Stimulated activated CD8-positive, alpha-beta memory T cell treated with anti-CD3 and anti-CD28 coated beads, Interleukin-12 subunit alpha, Interleukin-12 subunit beta, amount 100 ng/mL, for 1 hour (primary cell): Measurements from ENCODE around the gene CPNE6.
"Not testable (repeated sequence)": the region's sequence is repeated elsewhere in the genome, so short reads cannot be mapped to it uniquely, and the experiment has no call there.

Source experiments
- DNase-seq: peaks from one replicate; pipeline ENCODE4 v3.0.0-alpha.2; 2020; ENCODE audit warnings: low read depth

Gene CPNE6

DNA sequence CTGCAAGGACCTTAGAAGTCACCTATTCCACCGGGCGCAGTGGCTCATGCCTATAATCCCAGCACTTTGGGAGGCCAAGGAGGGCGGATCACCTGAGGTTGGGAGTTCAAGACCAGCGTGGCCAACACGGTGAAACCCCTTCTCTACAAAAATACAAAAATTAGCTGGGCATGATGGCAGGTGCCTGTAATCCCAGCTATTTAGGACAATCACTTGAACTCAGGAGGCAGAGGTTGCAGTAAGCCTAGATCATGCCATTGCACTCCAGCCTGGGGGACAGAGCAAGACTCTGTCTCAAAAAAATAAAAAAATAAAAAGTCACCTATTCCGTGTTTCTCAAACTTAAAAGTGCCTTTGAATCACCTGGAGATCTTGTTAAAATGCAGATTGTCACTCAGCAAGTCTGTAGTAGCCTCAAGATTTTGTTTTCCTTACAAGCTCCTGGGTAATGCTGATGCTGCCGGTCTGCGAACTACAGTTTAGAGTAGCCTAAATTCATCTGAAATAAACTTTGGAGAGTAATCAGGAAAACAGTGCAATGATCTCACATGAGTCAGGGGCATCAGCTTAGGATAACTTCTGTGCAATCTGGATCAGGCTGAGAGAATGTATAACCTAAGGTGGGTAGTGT lies 34.4 kb downstream of the CPNE6 start:
- not testable (repeated sequence) for DNase-seq

DNA sequence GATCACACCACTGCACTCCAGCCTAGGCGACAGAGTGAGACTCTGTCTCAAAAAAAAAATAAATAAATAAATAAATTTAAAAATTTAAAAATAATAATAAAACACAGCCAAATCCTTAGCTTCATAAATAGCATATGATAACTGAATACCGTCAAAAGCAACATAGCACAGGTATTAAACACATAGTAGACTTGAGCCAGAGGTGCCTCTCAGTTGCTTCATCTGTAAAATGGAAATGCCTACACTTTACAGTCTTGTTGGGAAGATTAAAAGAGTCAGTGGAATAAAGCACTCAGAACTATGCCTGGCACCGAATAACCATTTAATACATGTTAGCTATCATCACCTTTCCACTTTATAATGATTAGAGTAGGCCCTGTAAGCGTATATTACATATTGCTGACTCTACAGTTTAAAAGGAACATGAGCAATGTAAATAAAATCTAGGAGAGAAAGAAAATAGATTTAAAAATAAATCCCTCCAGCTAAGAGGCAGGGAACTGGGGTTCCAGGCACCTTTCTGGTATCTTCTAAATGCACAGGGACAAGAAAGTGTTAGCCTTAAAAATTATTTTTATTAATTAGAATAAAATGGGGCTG lies 35.4 kb downstream of the CPNE6 start:
- no peak for DNase-seq

DNA sequence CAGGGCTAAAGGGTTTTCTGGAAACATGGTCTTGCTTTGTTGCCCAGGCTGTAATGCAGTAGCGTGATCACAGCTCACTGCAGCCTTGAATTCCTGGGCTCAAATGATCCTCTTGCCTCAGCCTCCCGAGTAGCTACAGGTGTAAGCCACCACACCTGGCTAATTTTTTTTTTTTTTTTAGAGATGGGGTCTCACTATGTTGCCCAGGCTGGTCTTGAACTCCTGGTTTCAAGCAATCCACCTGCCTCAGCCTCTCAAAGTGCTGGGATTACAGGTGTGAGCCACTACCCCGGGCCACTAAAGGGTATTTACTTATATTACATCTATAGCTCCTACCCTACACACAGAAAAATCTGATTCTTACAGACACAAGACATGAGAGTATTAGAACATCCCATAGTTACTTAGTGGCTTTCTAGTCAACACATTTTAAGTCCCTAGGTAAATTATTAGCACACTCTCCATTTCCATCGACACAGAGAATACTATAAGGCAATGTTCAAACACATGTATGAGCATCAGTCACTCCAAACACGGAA lies 37.0 kb downstream of the CPNE6 start:
- no peak for DNase-seq

DNA sequence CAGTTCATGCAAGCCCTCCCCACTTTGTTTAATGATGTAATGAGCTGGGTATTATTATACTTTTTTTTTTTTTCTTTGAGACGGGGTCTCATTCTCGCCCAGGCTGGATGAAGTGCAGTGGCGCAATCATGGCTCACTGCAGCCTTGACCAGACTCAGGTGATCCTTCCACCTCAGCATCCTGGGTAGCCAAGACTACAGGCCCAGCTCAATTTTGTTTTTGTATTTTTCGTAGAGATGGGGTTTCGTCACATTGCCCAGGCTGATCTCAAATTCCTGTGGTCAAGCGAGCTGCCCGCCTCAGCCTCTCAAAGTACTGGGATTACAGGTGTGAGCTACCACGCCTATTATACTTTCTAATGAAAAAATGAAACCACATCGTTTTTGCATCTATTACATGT lies 38.7 kb downstream of the CPNE6 start:
- no peak for DNase-seq

DNA sequence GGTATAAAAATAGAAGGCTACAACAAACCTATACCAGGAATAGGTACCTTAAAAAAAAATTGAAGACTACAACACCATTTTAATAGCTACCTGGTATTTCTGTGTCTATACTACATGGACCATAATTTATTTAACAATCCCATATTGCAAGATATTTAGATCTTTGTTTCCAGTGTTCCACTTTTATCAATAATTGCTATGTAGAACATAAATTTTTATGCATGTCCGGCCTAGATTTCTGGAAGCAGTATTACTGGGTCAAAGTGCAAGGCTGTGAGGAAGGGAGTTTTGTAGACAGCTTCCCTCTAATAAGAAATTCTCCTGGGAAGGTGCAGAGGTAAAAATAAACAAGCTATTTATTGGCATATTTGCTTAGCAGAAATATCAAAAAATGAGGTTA lies 39.2 kb downstream of the CPNE6 start:
- no peak for DNase-seq

DNA sequence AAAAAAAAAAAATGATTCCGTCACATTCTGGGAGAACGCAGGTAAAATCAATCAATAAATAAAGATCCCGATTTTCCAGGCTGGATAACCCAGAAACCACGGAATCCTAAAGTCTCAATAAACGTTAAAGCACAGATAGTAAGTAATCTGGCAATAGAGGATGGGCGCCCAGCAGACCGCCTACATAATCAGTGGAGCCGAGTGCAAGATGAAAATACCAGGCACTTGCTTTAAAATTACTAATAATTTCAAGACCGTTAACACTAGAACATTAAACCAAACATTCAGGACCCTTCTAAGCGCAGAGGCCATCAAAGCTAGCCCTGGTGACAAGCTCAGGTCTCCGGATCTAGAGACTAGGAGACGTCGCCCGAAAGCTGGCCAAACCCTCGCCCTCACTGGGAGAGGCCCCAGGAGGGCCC lies 42.0 kb downstream of the CPNE6 start:
- no peak for DNase-seq

DNA sequence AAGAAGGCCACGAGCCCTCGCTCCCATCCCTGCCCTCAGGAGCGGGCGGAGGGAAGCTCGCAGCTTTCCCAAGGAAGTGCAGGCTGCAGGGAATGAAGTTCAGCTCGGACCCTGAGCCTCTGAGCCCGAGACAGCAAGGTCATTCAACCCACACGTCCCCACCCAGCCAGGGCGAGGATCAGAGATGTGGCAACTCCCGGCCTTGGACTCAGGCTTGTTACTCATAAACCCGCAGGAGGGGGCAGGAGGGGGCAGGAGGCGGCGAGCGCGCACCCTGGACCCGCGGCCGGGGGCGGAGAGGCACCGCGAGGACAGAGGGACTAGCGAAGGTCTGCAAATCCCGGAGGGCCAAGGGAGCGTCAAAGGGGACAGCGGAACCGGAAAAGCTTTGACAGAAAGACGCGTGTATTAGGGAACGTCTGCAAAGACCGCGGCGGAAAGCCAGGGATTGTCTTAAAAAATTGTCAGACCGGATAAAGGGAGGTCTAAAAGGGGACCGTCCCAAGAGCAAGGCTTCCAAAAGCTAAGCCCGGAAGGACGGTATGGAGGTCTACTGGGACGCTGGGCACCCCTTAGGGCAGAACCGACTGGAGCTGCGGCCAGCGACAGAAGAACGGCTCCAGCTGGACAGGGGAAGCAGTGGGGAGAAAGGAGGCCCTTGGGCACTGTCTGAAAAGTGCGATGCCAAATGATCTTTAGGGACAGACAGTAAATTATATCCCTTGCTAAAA lies 42.6 kb downstream of the CPNE6 start:
- peak; percentile 55 for DNase-seq

DNA sequence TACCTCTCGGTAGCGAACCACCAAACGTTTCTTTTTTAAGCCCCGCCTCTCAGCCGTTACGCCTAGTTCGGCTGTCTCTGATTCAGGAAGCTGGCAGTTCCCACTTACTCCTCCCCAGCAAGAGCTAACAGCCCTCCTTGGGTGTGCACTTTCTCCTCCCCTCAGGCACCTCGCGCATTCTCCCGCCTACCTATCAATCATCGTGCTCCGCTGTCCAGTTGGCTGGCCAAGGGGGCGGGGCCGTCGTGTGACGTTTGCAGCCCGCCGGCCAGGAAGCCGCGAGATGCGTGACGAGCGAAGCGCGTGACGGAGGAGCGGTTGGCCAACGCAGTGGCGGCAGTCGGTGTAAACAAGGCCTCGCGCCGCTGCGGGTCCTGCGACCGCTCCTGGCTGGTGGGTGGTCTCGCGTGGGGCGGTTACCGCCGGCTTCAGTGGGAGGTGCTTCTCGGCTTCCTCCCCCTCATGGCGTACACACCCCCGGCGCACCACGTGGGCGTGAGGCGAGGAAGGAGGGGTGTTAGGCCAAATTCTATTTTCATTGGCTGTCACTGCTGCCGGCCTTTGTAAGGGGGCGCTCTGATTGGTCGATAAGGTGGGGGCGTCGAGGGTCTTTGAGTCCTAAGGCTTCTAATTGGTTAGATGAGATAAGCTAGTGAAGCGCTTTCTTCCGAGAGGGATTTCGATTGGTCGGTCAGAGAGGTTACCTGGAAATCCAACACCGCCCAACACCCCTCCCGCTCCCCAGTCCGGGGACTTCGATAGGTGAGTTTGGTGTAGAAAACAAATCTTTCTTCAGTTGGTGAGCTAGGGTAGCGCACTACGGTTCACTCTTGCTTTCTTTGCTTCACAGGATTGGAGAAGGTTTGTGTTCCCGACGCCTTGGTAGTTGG lies 43.4 kb downstream of the CPNE6 start, which contains the start of the genes DCAF11 and NRL:
TSS of gene DCAF11 (plus strand) at position 246 of the 890 bp plus-strand sequence. CDS start 818 bp downstream, outside the sequence.
TSS of gene NRL (minus strand) at position 418 of the 890 bp plus-strand sequence. CDS start 32,101 bp downstream, outside the sequence.
- peak; percentile 94 for DNase-seq

DNA sequence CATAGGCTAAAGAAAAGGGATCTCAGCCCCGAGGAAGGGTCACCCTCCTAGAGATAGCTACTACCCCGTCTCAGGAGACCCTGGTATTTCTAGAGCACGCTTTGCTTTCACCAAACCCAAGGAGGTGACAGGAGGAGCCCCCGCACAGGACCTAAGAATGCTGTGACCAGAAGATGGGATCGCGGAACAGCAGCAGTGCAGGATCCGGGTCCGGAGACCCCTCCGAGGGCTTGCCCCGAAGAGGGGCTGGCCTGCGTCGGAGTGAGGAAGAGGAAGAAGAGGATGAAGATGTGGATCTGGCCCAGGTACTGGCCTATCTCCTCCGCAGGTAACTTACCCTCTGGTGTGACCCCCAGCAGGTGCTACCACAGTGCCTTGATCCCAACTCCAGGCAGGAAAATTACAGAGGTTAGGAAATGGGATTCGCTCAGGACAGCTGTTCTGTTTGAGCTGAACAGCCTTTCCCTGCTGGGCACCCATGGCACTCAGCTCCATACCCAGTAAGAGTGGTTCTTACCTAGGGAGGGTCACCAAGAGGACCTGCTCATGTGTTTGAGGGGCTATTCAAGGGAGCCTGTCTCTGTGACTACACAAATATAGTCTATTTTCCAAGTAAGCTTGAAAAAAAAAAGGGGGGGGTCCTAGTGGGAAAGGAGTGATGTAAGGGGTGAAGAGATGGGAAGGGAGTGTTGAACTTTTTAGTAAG lies 44.2 kb downstream of the CPNE6 start:
- no peak for DNase-seq

DNA sequence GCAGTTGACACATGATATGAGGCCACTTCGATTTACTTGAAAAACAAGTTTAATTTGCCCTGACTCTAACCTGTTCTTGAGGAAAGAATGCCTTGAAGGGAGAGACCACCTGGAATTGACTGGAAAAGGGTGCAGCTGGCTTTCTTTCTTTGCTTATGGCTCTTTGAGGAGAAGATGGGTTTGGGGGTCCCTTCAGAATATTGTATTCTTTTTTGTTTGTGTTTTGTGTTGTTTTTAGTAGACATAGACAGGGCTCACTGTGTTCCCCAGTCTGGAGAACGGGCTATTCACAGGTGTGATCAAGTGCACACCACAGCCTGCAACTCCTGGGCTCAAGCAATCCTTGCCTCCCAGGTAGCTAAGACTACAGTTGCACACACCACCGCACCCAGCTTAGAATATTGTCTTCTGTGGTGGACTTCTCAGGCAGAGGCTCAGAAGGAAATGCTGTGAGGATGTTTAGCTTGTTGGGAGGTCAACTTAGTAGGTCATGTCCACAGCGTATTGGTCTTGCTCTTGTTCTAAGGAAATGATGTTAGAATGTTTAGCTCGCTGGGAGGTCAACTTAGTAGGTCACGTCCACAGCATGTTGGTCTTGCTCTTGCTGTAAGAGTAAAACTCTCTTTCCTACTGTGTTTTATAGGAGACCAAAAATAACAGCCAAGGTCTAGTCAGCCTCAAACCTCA lies 44.9 kb downstream of the CPNE6 start:
- DNase-seq = no peak

DNA sequence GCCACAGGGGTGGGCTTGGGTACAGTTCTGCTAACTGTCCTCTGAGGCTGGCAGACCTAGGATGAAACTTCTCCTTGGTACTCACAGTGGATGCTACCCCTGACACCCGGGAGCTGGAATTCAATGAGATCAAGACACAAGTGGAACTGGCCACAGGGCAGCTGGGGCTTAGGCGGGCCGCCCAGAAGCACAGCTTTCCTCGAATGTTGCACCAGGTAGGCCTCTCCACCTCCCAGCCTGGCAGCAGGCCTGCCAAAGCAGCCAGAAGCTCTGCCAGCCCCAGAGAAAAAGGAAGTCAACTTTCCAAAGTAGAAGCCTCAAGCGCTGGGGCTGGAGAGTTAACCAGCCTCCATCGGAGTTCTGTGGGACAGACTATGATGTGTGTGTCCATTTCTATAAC lies 45.8 kb downstream of the CPNE6 start:
- DNase-seq = no peak

DNA sequence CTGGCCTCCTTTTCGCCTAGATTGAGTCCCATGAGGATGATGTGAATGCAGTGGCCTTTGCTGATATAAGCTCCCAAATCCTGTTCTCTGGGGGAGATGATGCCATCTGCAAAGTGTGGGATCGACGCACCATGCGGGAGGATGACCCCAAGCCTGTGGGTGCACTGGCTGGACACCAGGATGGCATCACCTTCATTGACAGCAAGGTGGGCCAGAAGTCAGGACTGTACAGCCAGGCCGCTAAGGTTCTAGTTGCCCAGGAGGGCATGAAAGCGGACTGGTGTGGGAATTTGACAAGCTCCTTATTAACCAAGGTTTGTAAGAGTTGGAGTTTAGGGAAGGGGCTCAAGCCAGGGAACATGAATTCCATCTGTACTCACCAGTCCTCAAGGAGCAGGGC lies 48.3 kb downstream of the CPNE6 start:
- DNase-seq = no peak

DNA sequence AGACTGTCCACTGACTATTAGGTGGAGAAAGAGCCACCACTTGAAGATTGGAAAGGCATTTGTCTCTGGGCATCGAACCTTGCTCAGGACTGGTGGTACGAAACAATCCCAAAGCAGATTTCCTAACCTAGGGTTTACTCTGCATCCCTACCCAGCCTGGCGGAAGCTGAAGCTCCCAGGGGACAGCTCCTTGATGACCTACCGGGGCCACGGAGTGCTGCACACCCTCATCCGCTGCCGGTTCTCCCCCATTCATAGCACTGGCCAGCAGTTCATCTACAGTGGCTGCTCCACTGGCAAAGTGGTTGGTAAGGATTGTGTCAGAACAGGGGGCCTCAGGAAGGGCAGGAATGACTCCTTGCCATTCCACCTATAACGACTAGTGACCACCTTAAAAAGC lies 49.8 kb downstream of the CPNE6 start:
- DNase-seq = no peak

DNA sequence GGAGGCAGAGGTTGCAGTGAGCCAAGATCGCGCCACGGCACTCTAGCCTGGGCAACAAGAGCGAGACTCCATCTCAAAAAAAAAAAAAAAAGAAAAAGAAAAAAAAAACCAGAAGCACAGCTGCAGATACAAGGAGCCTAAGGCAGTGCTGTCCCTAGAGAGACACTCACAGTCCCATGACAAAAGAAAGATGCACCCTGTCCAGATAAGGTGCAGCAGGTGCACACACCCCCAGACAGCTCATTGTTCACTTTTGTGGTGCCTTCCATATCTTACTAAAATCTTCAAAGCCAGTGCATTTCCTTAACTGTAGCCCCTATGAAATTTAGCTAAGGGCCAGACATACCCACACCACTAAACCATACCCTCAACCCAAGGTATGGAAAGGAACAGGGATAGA lies 51.1 kb downstream of the CPNE6 start:
- no peak for DNase-seq

DNA sequence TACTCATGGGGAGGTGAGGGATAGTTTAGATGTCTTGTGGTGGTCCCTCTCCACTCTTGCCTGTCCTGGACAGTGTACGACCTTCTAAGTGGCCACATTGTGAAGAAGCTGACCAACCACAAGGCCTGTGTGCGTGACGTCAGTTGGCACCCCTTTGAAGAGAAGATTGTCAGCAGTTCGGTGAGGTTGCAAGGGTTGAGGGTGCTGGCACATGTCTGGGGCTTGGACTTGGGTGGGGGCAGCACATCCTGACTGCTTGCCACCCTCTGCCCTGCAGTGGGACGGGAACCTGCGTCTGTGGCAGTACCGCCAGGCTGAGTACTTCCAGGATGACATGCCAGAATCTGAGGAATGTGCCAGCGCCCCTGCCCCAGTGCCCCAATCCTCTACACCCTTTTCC lies 51.5 kb downstream of the CPNE6 start:
- DNase-seq = no peak

DNA sequence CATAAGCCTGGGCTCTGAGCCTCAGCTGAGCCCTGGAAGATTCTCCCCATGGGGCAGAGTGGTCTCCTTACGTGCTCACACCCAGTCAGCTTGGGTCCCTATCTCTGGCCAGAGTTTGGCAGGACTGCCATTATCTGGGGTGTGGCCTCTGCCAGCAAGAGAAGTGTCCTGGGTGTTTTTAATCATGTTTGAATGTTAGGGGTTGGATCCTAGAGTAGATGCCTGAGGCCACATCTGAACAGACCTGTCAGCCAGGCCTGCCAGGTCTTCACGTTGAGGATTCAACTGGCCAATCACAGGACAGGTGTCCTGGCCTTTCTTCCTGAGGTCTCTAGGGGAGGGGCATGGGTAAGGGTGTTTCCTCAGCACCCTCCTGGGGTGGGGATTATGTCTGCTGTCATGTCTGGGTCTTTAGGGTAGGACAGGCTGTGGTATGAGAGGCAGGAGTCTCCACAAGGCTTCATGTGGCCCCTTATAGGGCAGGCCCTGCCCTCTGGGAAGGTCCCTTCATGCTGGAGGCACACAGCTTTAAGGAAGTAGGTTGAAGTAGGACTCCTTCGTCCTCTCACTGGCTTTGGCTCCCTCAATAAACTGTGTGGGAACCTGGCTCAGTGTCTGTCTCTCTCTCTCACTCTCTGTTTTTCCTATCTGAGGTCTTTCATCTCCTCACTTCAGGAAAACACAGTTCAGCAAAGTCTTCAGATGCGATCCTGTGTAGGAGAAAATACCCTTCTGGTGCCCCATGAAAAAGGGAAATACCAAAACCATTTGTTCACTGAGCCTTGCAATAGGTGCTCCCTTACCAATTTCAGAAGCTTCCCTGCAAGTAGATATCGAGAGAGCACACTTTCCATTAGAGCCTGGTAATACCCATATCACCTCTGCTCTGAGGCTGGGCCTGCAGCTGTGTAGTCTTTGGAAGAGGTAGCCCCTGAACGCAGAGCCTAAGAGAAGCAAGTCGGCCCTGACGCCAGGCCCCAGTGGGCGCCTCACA lies 52.4 kb downstream of the CPNE6 start:
- DNase-seq = no peak

DNA sequence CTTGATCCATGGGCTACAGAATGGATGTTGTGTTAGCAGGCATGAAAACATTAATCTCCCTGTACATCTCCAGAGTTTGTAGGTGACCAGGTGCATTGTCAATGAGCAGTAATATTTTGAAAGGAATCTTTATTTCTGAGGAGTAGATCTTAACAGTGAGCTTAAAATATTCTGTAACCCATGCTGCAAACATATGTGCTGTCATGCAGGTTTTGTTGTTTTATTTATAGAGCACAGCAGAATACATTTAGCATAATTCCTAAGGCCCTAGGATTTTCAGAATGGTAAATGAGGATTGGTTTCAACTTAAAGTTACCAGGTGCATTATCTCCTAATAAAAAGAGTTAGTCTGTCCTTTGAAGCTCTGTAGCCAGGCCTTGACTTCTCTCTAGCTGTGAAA lies 55.6 kb downstream of the CPNE6 start:
- DNase-seq = no peak

DNA sequence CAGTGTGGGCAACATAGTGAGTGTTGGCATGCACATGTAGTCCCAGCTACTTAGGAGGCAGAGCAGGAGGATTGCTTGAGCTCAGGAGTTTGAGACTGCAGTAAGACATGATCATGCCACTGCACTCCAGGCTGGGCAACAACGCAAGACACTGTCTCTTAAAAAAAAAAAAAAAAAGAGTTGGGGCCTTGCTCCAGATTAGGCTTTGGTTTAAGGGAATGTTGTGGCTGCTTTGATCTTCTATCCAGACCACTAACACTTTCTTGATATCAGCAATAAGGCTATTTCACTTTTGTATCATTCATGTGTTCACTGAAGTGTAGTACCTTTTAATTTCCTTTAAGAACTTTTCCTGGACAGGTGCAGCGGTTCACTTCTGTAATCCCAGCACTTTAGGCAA lies 56.3 kb downstream of the CPNE6 start:
- no peak for DNase-seq
